HG03432 (cell line): ENCODE measurements around the gene LAMC3.

Source experiments
- ATAC-seq: cut with Tn5 transposase; IDR thresholded peaks from one replicate; pipeline ENCODE4 v1.9.1; 2021; ENCODE audit warnings: mild to moderate bottlenecking, moderate library complexity; ENCODE audit not compliant: unreplicated experiment

The LAMC3 gene

GRCh38 chr9:130977811-130978221 is 31.2 kb upstream of the LAMC3 start:
- ATAC-seq, result no peak

GRCh38 chr9:130979591-130980385 is 29.2 kb upstream of the LAMC3 start:
- ATAC-seq, result no peak

GRCh38 chr9:130980526-130980925 is 28.4 kb upstream of the LAMC3 start:
- ATAC-seq, result no peak

GRCh38 chr9:130981002-130981755 is 27.8 kb upstream of the LAMC3 start:
- no peak for ATAC-seq

GRCh38 chr9:130981756-130982137 is 27.2 kb upstream of the LAMC3 start:
- no peak for ATAC-seq

- ATAC-seq, result no peak
Measured at GRCh38 chr9:130982636-130983358, 26.2 kb upstream of the LAMC3 start.

GRCh38 chr9:130983359-130983670 is 25.7 kb upstream of the LAMC3 start:
- no peak for ATAC-seq

- no peak for ATAC-seq
Measured at GRCh38 chr9:130983970-130984369, 25.0 kb upstream of the LAMC3 start.

- no peak for ATAC-seq
Measured at GRCh38 chr9:130984521-130984920, 24.5 kb upstream of the LAMC3 start.

- no peak for ATAC-seq
Measured at GRCh38 chr9:130985029-130985428, 23.9 kb upstream of the LAMC3 start.

- no peak for ATAC-seq
Measured at GRCh38 chr9:130985606-130986162, 23.3 kb upstream of the LAMC3 start.

GRCh38 chr9:130986356-130986965 is 22.5 kb upstream of the LAMC3 start:
- ATAC-seq, result no peak

- ATAC-seq, result no peak
Measured at GRCh38 chr9:130987054-130987453, 21.9 kb upstream of the LAMC3 start.

- no peak for ATAC-seq
Measured at GRCh38 chr9:130987738-130988399, 21.1 kb upstream of the LAMC3 start.

- ATAC-seq, result no peak
Measured at GRCh38 chr9:130988400-130988747, 20.6 kb upstream of the LAMC3 start.

- no peak for ATAC-seq
Measured at GRCh38 chr9:130988905-130989304, 20.1 kb upstream of the LAMC3 start.

- no peak for ATAC-seq
Measured at GRCh38 chr9:130989391-130989790, 19.6 kb upstream of the LAMC3 start.

- no peak for ATAC-seq
Measured at GRCh38 chr9:130989891-130990290, 19.1 kb upstream of the LAMC3 start.

GRCh38 chr9:130990306-130990977 is 18.5 kb upstream of the LAMC3 start:
- no peak for ATAC-seq
